HG03439 (cell line): ENCODE measurements around the gene SLC29A1.
A peak's percentile ranks its signal among the peaks of the same experiment; 100 is the strongest.
"Not testable (repeated sequence)": the region's sequence is repeated elsewhere in the genome, so short reads cannot be mapped to it uniquely, and the experiment has no call there.

Experiments
- ATAC-seq: cut with Tn5 transposase; IDR thresholded peaks from one replicate; pipeline ENCODE4 v1.9.1; 2021; ENCODE audit warnings: mild to moderate bottlenecking, moderate library complexity; ENCODE audit not compliant: unreplicated experiment

SLC29A1 gene

DNA sequence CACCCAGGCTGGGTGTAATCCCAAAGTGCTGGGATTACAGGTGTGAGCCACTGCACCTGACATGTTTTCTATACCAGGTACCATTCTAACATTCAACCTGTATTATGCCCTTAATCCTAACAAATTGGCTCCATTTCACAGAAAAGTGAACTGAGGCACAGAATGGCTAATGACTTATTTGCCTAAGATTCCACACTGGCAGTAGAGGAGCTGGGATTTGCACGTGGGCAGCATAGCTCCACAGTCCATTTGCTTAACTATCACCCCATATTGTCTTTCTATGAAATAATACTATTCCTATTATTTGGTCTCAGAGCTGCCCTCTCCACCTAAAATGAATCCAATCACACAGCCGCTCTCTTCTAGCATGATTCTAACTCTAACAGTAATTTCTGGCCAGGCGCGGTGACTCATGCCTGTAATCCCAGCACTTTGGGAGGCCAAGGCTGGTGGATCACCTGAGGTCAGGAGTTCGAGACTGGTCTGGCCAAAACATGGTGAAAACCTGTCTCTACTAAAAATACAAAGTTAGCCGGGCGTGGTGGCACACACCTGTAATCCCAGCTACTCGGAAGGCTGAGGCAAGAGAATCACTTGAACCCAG is 30.0 kb upstream of the SLC29A1 start:
- ATAC-seq, result no peak

DNA sequence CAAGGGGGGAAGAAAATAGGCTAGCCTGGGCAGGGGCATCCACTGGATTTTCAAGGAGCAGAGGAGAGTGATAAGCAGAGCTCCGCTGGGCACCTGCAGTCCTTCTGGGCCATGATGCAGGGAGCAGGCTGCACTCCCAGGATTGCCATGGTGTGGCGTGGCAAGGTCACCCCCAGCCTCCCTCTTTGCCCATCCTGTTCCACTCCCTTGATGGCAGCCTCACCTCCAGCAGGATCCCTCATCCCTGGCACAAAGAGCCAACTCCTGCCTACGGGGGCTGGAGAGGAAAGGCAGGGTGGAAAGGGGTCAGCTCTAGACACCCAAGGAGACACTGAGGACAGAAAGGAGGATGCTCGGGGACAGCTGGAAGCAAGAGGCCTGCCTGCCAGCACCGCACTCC is 29.1 kb upstream of the SLC29A1 start:
- no peak for ATAC-seq

DNA sequence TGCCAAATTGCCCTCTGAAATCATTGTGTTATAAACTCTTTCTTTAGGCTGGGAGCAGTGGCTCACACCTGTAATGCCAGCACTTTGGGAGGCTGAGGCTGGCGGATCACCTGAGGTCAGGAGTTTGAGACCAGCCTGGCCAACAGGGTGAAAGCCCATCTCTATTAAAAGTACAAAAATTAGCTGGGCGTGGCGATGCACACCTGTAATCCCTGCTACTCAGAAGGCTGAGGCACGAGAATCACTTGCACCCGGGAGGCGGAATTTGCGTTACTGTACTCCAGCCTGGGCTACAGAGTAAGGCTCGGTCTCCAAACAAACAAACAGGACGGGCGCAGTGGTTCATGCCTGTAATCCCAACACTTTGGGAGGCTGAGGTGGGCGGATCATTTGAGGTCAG is 27.0 kb upstream of the SLC29A1 start:
- not testable (repeated sequence) for ATAC-seq

DNA sequence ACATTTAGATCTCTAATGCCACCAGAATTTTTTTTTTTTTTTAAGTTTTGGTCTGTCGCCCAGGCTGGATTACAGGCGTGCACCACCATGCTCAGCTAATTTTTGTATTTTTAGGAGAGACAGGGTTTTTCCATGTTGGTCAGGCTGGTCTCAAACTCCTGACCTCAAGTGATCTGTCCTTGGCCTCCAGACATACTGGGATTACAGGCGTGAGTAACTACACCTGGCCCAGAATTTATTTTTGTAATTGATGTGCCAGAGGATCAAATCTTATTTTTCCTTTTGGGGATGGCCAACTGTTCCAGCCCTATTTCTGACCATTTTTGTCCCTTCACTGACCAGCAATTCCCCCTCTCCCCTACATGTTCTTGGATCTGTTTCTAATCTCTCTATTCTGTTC is 24.7 kb upstream of the SLC29A1 start:
- ATAC-seq, result no peak

DNA sequence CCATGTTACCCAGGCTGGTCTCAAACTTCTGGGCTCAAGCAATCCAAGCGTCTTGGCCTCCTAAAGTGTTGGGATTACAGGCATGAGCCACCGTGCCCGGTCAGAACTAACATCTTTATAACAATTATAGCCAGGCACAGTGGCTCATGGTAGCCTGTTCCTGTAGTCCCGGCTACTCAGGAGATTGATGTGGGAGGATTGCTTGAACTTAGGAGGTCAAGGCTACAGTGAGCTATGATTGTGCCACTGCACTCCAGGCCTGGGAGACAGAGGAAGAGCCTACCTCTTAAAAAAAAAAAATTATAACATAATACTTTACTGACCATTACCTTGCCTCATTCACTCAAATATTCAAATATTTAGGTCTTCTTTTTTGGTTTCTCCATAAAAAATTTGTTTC is 23.5 kb upstream of the SLC29A1 start:
- no peak for ATAC-seq

DNA sequence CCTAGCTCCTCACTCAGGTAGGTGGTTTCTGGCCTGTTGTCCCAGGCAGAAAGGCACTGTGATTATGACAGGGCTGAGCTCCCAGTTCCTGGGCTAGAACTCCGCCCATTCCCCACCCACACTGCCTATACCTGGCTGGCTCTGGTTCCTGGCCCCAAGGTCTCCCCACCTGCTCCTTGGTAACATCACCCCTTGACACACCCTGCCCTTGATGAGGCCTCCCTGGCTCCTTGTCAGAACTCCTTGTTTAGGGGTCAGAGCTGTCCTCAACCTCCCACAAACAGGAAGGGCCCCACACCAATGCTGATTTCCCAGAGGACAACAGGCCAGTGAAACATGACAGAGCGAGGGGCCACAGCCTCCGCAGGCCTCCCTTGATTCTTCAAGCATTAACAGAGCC is 22.2 kb upstream of the SLC29A1 start:
- ATAC-seq, result no peak

DNA sequence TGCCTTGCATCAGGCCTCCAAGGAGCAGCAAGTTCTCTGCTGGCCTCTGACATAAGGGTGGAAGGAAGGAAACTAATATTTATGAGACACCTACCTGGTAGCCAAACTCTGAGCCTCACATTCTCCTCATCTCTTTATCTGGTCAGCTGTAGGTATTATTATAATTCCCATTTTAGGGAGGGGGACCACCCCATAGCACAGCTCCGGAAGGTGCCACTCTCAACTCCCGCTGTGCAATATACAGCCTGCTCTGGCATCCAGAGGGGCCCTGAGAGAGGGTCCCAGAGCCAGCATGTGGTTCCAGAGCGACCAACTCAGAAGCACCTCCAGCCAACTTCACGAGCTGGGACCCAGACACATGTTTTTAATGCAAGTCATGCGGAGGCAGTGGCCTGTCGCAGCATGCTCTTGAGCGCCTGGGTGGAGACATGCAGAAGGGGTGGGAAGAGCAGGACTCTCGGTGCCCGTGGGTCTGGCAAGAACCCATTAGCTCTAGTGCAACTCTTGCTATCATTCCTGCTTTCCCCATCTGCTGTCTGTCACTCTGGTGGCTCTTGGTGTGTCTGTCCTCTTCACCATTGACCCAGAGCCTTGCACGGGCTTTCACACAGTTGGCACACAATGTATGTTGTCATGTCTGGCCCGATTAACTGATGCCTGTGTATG is 21.6 kb upstream of the SLC29A1 start:
- ATAC-seq, result no peak

DNA sequence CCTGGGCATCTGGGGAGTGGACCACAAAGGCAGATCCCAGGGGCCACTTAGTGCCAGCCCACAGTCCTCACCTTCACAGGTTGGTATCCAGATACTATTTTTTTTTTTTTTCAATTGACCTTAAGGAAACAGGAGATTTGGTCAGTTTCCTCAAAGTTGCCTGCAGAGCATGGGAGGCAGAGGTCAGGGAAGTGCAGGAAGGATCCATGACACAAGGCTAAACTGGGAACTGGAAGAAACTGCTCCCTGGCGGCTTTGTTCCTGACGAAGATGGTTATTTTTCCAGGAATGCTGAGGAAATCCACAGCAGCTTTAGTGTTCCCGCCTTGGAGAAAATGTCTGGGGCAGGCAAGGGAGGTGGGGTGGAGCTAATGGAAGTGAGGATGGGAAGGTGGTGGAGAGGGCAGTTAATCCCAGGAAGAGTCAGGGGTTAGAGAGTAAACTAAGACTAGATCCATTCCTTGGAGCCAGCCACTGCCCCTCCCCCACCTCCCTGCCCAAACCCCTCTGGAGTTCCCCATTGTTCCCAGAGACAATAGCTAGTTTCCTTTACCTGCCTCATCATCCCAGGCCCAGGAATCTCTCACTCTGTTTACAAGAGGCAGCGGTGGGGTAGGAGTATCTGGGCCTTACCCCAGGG is 20.9 kb upstream of the SLC29A1 start:
- no peak for ATAC-seq

DNA sequence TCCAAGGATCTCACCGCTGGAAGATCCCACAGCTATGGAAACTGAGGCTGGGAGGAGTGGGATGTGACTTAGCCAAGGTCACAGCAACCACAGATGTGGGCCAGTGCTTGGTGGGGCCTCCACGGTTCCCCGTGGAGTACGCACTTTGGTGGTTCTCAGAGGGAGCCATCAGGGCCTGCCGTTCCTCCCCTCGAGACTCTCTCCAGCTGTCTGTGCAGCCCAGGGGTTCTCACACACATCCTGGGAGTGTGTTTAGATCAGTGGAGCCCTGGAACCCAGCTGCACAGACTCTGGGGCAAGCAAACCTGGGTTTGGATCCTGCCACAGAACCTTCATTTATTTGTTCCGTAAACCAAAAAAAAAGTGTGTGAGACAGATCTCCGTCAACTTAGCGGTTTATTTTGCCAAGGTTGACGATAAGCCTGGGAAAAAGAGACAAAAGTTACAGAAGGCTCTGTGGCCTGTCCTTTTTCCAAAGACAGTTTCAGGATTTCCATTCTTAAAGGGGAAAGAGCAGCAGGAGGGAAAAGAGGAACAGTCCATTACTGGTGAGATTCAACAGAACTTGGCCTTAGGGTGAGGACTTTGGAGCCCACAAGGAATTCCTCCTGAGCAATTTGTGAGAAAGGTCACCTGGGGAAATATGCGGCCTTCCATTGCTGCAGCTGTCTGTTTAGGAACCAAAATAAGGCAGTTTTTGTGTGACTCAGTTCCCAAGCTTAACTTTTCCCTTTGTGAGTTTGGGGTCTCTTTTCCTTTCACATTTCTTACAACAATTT is 20.2 kb upstream of the SLC29A1 start:
- ATAC-seq, result no peak

DNA sequence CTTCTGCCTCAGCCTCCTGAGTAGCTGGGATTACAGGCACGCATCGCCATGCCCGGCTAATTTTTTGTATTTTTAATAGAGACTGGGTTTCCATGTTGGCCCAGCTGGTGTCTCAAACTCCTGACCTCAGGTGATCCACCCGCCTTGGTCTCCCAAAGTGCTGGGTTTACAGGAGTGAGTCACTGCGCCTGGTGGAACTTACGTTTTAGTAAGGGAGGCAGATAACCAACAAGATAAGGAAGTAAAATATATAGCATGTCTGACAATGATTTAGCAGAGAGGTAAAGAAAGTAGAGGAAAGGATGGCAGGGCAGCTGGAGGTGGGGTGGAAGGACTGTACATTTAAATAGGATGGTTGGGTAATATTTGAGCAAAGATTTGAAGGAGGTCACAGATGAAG is 19.4 kb upstream of the SLC29A1 start:
- ATAC-seq, result no peak

DNA sequence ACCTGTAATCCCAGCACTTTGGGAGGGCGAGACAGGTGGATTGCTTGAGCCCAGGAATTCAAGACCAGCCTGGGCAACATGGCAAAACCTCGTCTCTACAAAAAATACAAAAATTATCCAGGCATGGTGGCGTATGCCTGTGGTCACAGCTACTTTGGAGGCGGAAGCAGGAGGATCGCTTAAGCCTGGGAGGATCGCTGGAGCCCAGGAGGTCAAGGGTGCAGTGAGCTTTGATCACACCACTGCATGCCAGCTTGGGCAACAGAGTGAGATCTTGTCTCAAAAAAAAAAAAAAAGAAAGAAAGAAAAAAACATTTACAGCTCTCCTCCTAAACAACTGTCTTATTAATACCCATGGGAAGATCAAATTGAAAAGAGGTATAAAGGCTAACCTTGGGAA is 15.4 kb upstream of the SLC29A1 start:
- no peak for ATAC-seq

DNA sequence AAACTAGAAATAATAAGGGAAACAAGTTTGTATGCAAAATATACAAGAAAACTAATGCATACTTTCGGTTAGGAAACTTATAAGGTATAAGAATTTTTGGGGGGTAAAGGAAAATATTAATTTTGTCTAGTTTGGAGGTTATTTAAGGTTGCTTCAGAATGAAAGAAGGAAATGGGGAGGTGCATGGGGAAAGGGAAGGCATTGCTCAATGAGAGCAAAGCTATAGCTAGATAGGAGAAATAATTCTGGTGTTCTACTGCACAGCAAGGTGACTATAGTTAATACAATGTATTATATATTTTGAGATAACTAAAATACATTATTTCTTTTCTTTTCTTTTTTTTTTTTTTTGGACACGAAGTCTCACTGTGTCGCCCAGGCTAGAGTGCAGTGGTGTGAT is 12.1 kb upstream of the SLC29A1 start:
- no peak for ATAC-seq

DNA sequence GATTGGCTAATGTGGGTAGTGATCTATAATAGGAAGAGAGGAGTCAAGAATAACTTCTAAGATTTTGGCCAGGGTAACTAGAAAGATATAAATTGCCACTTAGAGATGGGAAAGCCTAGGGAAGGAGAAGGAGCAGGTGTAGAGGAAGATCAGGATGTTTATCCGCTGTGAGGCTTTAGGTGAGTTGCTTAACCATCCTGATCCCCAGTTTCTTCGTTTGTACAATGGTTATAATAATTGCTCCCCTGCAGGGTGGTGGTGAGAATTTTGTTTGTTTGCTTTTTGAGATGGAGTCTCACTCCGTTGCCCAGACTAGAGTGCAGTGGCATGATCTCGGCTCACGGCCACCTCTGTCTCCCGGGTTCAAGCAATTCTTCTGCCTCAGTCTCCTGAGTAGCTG is 9.1 kb upstream of the SLC29A1 start:
- no peak for ATAC-seq

DNA sequence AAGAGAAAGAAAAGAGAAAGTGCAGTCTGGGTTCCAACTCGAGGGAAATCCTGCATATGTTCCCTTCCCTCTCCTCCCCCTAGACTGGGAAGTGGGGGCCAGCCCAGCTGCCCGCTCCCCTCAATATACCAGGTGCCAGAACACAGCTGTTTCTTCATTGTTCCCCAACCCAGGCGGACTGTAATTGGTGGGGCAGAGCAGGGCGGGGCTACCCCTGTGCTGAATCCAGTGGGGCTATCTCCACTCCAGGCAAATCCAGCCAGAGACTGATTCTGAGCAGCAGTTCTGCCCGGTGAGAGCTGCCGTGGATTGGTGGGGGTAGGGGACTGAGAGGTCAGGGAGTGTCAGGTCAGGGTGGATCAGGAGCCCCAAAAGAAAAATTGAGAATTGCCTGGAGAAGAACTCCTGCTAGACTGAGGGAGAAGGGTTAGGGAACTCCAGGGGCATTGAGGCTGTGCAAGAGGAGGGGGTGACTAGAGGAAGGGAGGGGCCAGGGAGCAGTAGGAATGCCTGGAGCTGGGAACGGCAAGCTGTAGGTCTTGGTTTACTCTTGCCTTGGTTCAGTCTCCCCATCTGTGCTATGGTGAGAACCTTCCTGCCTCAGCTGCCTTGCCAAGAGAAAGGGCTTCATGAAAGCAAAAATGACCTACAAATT is 6.6 kb upstream of the SLC29A1 start, which contains the start of gene MYMX:
MYMX (plus strand) TSS at position 250 of the 655 bp plus-strand sequence. CDS start 546 bp downstream, outside the sequence.
- no peak for ATAC-seq

DNA sequence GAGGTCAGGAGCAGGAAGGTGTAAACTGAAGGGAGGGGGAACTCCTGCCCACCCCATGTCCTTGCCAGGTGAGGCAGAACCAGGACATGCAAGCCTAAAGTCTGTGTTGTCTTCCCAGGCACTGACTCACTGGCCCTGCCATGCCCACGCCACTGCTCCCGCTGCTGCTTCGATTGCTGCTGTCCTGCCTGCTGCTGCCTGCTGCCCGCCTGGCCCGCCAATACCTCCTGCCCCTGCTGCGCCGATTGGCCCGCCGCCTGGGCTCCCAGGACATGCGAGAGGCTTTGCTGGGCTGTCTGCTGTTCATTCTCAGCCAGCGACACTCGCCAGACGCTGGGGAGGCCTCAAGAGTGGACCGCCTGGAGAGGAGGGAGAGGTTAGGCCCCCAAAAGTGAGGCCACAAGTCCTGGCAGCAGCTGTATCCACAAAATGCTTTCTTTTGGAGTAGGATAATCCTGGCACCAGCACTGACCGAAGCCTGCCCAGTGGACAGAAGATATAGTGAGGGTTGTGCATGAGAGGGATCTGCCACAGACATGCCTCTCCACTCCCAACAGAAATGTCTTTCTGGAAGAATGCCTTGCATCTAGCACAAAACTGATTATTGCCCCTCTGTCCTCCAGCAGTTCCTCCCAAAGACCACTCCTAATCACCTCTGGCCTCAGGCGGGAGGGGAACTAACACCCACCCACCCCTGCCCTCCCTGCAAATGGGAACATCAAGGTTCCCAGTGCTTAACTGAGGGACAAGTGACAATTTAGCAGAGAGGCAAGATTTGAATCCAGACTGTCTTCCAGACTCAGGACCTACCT is 5.9 kb upstream of the SLC29A1 start:
- no peak for ATAC-seq

DNA sequence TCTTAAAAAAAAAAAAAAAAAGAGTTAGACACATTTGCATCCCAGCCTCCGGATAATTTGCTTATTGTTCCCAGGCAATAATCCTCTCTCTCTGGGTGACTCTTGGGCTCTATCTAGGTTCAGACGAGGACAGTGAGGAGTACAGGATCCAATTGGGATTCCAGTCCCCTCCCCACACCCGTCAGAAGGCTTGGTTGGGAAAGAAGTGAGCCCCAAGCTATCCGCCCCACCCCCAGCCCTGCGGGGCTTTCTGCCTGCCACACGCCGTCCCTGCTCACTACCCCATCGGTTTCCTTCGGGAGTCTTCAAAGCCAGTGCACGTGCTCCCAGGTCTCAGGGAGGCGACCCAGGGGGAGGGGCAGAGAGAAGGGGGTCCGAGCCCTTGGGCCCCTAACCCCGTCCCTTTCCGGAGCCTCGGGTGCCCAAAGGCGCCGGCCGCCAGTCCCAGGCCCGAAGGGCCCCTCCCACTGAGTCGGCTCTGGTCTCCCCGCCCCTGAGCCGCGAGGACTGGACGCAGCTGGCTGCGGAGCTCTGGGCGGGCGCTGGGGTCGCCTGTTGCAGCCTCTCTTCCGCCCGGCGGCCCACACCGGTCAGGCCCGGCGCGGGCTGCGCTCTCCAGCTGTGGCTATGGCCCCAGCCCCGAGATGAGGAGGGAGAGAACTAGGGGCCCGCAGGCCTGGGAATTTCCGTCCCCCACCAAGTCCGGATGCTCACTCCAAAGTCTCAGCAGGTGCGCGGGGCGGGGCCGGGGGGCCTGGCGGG is 4.2 kb upstream of the SLC29A1 start:
- ATAC-seq, result peak; percentile 47

DNA sequence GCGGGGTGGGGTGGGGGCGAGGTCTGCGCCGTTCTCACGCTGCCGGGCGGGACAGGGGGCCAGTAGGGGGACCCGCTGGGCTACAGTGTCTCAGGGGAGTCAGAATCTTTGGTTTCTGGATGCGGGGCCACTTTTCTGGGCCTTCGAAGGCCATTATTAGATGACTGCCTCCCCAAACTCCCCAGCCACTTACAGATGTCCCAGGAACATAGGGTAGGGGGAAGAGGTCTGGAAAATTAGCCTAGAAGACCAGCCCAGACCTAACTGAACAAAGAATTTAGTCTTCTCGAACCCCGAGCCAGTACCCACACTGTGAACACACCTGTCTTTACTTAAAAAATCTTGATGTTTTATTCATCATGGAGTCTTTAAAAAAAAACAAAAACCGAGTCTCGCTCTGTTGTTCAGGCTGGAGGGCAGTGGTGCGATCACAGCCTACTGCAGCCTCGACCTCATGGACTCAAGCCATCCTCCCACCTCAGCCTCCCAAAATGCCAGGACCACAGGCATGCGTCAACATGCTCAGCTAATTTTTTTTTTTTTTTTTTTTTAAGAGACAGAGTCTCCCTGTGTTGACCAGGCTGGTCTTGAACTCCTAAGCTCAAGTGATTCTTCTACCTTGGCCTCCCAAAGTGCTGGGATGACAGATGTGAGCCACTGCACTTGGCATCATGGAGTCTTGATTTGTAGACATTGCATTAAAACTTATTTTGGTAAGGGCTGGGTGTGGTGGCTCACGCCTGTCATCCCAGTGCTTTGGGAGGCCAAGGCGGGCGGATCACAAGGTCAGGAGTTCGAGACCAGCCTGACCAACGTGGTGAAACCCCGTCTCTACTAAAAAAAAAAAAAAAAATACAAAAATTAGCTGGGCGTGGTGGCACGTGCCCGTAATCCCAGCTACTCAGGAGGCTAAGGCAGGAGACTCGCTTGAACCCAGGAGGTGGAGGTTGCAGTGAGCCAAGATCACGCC is 3.3 kb upstream of the SLC29A1 start:
- no peak for ATAC-seq

DNA sequence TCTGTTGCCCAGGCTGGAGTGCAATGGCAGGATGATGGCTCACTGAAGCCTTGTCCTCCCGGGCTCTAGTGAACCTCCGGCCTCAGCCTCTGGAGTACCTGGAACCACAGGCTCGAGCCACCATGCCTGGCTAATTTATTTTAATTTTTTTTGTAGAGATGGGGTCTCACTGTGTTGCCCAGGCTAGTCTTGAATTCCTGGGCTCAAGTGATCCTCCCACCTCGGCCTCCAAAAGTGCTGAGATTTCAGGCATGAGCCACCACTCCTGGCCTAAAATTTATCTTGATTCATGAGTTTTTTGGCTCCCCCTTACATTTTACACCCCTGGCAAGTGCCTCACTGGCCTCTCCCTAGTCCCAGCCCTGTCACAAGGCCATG is 2.5 kb upstream of the SLC29A1 start:
- no peak for ATAC-seq
